Upper lobe of right lung (tissue), 1 donor: ENCODE measurements around the gene SLC48A1. TPM values are rescaled to one million over a fixed set of nuclear protein-coding genes. Genes with fewer than 3 reads are reported as not detected.

Source experiments
- ATAC-seq: fragments of 200-7000 bp; cut with Tn5 transposase; one replicate; pipeline ENCODE4 v1.9.1; 2020; ENCODE audit warnings: mild to moderate bottlenecking, moderate library complexity
- DNase-seq: peaks from one replicate; pipeline ENCODE4 v3.0.0-alpha.2; 2020
- H3K27ac ChIP-seq: fragments of 200-600 bp; one replicate; pipeline ENCODE4 v1.8.0; 2022
- H3K27me3 ChIP-seq: fragments of 200-600 bp; one replicate; pipeline ENCODE4 v1.8.0; 2022; ENCODE audit warnings: mild to moderate bottlenecking
- H3K36me3 ChIP-seq: fragments of 200-600 bp; one replicate; pipeline ENCODE4 v1.8.0; 2022
- H3K4me1 ChIP-seq: fragments of 200-600 bp; one replicate; pipeline ENCODE4 v1.8.0; 2022
- H3K4me3 ChIP-seq: fragments of 200-600 bp; one replicate; pipeline ENCODE4 v1.8.0; 2022; ENCODE audit warnings: mild to moderate bottlenecking
- H3K9me3 ChIP-seq: fragments of 200-600 bp; one replicate; pipeline ENCODE4 v1.8.0; 2022
- CTCF ChIP-seq: fragments of 200-600 bp; IDR thresholded peaks from one replicate; pipeline ENCODE4 v1.8.0; 2022; ENCODE audit warnings: antibody characterized with exemption
- intact Hi-C: fragments of 100-400 bp; cut with DNase I; formaldehyde crosslinking; loops from one replicate; pipeline ENCODE4 v1.11.0; 2022
- total RNA-seq: library from RNA; stranded (reverse); fragmentation: NEBNext Ultra II Directional; extraction: Animal tissue kit (Norgen Biotek cat#: 25700); gene quantifications from one replicate; pipeline ENCODE4 v1.2.1, GENCODE V29; 2021
- donor health status: DM: no; HTN: yes; CAD: no; lungs with severe emphysema.

SLC48A1 gene
- total RNA-seq, 1 donor from 2014 or later: 40.9 TPM

DNA sequence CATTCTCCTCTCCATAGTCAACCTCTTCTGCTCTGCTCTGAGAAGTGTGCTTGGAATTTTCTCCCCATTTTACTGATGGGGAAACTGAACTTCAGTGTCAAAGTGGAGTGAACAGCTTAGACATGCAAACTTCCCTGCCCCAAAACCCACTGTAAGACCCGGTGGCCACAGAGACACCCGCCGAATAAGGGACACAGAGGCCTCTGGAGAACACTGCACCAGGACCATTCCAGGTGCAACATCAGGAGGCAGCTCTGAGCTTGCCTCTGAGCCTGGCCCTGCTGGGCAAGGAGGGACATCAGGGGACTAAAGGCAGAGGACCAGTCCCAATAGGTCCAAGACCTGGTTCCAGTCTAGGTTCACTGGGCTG, 45.0 kb downstream of the SLC48A1 start:
- Histone ChIP-seq H3K27ac (peak overlapping the region; percentile 97), H3K4me3 (peak overlapping the region; percentile 82), H3K9me3 (no peaks in the 10 kb centered on the region), H3K27me3 (no peaks in the 10 kb centered on the region), H3K4me1 (peaks cover 81% of the 10 kb centered on the region), H3K36me3 (no peaks in the 10 kb centered on the region)
- intact Hi-C loops: no loop called here
- peak; percentile 43 for DNase-seq
- ATAC-seq: no peak
- TF ChIP-seq CTCF: no peak

- Histone ChIP-seq H3K27me3 (no peaks in the 10 kb centered on the region), H3K36me3 (no peaks in the 10 kb centered on the region), H3K4me1 (peaks cover 83% of the 10 kb centered on the region), H3K4me3 (peak overlapping the region; percentile 82), H3K9me3 (no peaks in the 10 kb centered on the region), H3K27ac (peak overlapping the region; percentile 97)
- no peak for TF ChIP-seq CTCF
- DNase-seq: peak; percentile 74
- peak; percentile 4 for ATAC-seq
- intact Hi-C loops: no loop called here
Observed at GRCh38 chr12:47818467-47819137, 45.6 kb downstream of the SLC48A1 start.

DNA sequence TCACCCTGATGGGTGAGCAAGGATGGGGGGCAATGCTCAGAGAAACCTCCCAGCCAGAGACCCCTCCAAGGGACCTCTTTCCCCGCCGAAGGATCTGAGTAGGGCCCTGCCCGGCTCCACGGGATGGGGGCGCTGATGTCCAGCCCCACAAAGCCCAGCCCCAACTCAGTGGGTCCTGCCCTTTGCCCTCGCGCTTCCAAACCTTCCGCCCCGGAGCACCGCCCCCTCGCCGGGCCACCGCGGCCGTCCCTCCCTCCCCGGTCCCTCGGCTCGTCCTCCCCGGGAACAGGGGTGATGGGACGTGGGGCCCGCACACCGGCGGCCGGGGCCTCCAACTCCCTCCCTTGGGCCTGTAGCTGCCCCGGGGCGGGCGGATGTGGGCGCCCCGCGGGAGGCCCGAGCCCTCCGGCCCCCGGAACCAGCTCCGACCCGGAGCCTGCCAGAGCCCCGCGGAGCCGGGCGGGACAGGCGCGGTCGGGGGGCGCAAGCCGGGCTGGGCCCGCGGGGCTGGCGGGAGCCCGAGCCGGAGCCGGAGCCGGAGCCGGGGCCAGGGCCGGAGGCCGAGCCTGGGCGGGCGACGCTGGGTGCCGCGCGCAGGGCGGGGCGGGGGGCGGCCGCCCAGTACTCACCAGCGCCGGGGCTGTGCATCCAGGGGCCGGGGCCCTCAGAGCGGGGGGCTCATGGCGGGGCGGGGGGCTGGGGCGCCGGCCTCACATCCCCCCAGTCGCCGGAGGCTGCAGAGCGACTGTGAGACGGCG, 46.3 kb downstream of the SLC48A1 start:
- ATAC-seq: peak; percentile 65
- peaks cover 83% of the 10 kb centered on the region for H3K4me1 ChIP-seq

DNA sequence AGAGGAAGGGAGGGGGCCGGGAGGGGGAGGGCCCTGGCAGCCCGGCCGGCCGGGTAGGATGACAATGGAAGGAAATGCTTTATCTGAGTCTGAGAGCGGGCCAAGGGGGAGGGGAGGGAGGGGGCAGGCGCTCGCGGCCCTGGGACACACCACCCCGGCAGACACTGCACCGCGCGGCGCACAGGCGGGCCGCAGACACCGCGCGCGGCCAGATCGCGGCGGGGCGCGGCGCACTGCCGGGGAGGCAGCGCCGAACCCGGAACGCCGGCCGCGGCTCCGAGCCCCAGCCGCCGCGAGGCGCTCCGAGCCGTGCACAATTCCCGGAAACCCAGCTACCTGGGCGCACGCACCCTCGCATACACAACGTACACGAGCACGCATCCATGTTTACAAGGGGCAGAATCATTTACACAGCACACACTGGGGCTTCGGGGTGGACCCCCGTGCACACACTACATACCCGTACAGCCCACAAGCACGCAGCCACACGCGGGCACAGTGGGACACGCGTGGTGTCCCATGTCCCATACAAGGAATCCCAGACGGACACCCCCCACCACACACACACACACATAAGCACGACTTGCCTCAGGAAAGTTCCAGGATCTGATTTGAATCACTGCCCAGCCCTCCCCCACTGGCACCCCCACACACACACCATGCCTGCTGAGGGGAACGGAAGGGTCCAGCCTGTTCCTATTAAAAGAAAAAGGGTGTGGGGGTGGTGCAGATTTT, 47.0 kb downstream of the SLC48A1 start, which contains the start of gene HDAC7:
Gene HDAC7, minus strand, starts transcription at position 8 of the 735 bp plus-strand sequence. CDS start 118 bp downstream, outside the sequence.
- DNase-seq: peak; percentile 92
- Histone ChIP-seq H3K9me3 (no peaks in the 10 kb centered on the region), H3K27me3 (no peaks in the 10 kb centered on the region), H3K36me3 (no peaks in the 10 kb centered on the region), H3K27ac (peak within 1 kb of the TSS; percentile 97), H3K4me1 (peaks cover 83% of the 10 kb centered on the region), H3K4me3 (peak within 1 kb of the TSS; percentile 82)
- intact Hi-C loops: no loop called here
- peak; percentile 76 for ATAC-seq
- TF ChIP-seq CTCF: no peak

More for the DNA sequence above, 46.3 kb downstream of the SLC48A1 start:
- H3K36me3 ChIP-seq: no peaks in the 10 kb centered on the region
- no peaks in the 10 kb centered on the region for H3K27me3 ChIP-seq
- peak overlapping the region; percentile 82 for H3K4me3 ChIP-seq
- H3K27ac ChIP-seq: peak overlapping the region; percentile 97
- no peaks in the 10 kb centered on the region for H3K9me3 ChIP-seq
- peak; percentile 91 for DNase-seq
- intact Hi-C loops: no loop called here
- peak; percentile 48 for TF ChIP-seq CTCF

GRCh38 chr12:47820631-47821345, 47.8 kb downstream of the SLC48A1 start:
- intact Hi-C loops: no loop called here
- H3K4me1 ChIP-seq: peaks cover 83% of the 10 kb centered on the region
- H3K36me3 ChIP-seq: no peaks in the 10 kb centered on the region
- no peak for TF ChIP-seq CTCF
- no peaks in the 10 kb centered on the region for H3K9me3 ChIP-seq
- H3K27ac ChIP-seq: peak overlapping the region; percentile 97
- peak overlapping the region; percentile 82 for H3K4me3 ChIP-seq
- no peaks in the 10 kb centered on the region for H3K27me3 ChIP-seq
- DNase-seq (peak; percentile 84), ATAC-seq (peak; percentile 72)
